ENCODE results near the gene LOC128125822.

Gene LOC128125822

GRCh38 chr6:63567966-63568365 is 4.3 kb upstream of the LOC128125822 start:
- no peaks in the 10 kb centered on the region for H3K36me3 ChIP-seq (ENCODE audit: control insufficient read depth, insufficient read depth, low read length)
- H3K4me3 ChIP-seq (ENCODE audit: low read depth, low read length) = no peak overlapping the region
- no peaks in the 10 kb centered on the region for H3K27me3 ChIP-seq (ENCODE audit: control insufficient read depth, insufficient read depth, low read length)
- no peak for FAIRE-seq
- no peak for DNase-seq (ENCODE audit: low read depth)
- TF ChIP-seq CTCF (IDR thresholded peaks at IDR 0.05; ENCODE audit: insufficient read depth, low read length, severe bottlenecking) = no peak

GRCh38 chr6:63571361-63572043 is 778 bp upstream of the LOC128125822 start:
- Histone ChIP-seq H3K36me3 (ENCODE audit: control insufficient read depth, insufficient read depth, low read length) (peaks cover 2% of the 10 kb centered on the region), H3K27me3 (ENCODE audit: control insufficient read depth, insufficient read depth, low read length) (no peaks in the 10 kb centered on the region), H3K4me3 (ENCODE audit: low read depth, low read length) (peak overlapping the region; percentile 95)
- peak; percentile 94 for DNase-seq (ENCODE audit: low read depth)
- peak; percentile 30 for TF ChIP-seq CTCF (IDR thresholded peaks at IDR 0.05; ENCODE audit: insufficient read depth, low read length, severe bottlenecking)
- FAIRE-seq = no peak

GRCh38 chr6:63572747-63573075 is 431 bp downstream of the LOC128125822 start:
- Histone ChIP-seq H3K4me3 (ENCODE audit: low read depth, low read length) (peak overlapping the region; percentile 95), H3K27me3 (ENCODE audit: control insufficient read depth, insufficient read depth, low read length) (no peaks in the 10 kb centered on the region), H3K36me3 (ENCODE audit: control insufficient read depth, insufficient read depth, low read length) (peaks cover 7% of the 10 kb centered on the region)
- no peak for TF ChIP-seq CTCF (IDR thresholded peaks at IDR 0.05; ENCODE audit: insufficient read depth, low read length, severe bottlenecking)
- no peak for FAIRE-seq
- DNase-seq (ENCODE audit: low read depth) = no peak

GRCh38 chr6:63573076-63573898 is 1.0 kb downstream of the LOC128125822 start:
- Histone ChIP-seq H3K4me3 (ENCODE audit: low read depth, low read length) (peak overlapping the region; percentile 95), H3K27me3 (ENCODE audit: control insufficient read depth, insufficient read depth, low read length) (no peaks in the 10 kb centered on the region), H3K36me3 (ENCODE audit: control insufficient read depth, insufficient read depth, low read length) (peaks cover 8% of the 10 kb centered on the region)
- peak; percentile 89 for DNase-seq (ENCODE audit: low read depth)
- no peak for TF ChIP-seq CTCF (IDR thresholded peaks at IDR 0.05; ENCODE audit: insufficient read depth, low read length, severe bottlenecking)
- FAIRE-seq = no peak

GRCh38 chr6:63573899-63574553 is 1.7 kb downstream of the LOC128125822 start:
- TF ChIP-seq CTCF (IDR thresholded peaks at IDR 0.05; ENCODE audit: insufficient read depth, low read length, severe bottlenecking) = peak; percentile 53
- H3K36me3 ChIP-seq (ENCODE audit: control insufficient read depth, insufficient read depth, low read length) = peaks cover 8% of the 10 kb centered on the region
- DNase-seq (ENCODE audit: low read depth) (peak; percentile 59), FAIRE-seq (no peak)
- H3K27me3 ChIP-seq (ENCODE audit: control insufficient read depth, insufficient read depth, low read length) = no peaks in the 10 kb centered on the region
- peak overlapping the region; percentile 95 for H3K4me3 ChIP-seq (ENCODE audit: low read depth, low read length)

All from bronchial epithelial cell (primary cell).